ENCODE data around the gene SKOR1. TPM values are rescaled to one million over a fixed set of nuclear protein-coding genes. Genes with fewer than 3 reads are reported as not detected.
A peak's percentile ranks its signal among the peaks of the same experiment; 100 is the strongest.

SKOR1 gene
- total and polyA plus RNA-seq, 2 of the 13 experiments (the other 11 are each of a cell fraction or from before 2014, with no cell fraction given): 0.09 to 0.11 TPM

GRCh38 chr15:67828278-67828968, 3.1 kb downstream of the SKOR1 start:
- ChIA-PET POLR2A (no interaction called here), CTCF (ENCODE audit: low intra/inter-chr PET ratio, low total read pairs) (no interaction called here)
- no peaks in the 10 kb centered on the region for H3K9me3 ChIP-seq (ENCODE audit: low read length)
- H3K27ac ChIP-seq (ENCODE audit: extremely low read length, insufficient read depth, low read length): no peak overlapping the region
- no peaks in the 10 kb centered on the region for H3K36me3 ChIP-seq (replicated peaks in 1 of 2; ENCODE audit: control insufficient read depth in 1 of 2, insufficient read depth in 2 of 2, low read length in 2 of 2)
- H3K9ac ChIP-seq (ENCODE audit: insufficient read depth, low read depth, low read length): no peak overlapping the region
- H2AFZ ChIP-seq (ENCODE audit: low read length): no peak overlapping the region
- TF ChIP-seq EZH2 (conservative IDR thresholded peaks at IDR 0.05; ENCODE audit: low read depth, low read length) (peak; percentile 41; the same call in 1 of the 2 replicates), ZNF850 (CRISPR knock-in tag; conservative IDR thresholded peaks at IDR 0.05) (no peak)
- no peak overlapping the region for H3K4me2 ChIP-seq (ENCODE audit: low read depth, low read length)
- intact Hi-C loops (cut with micrococcal nuclease; ENCODE audit: unreplicated experiment): no loop called here
- FAIRE-seq: no peak
- in situ Hi-C loops (cut with HindIII; ENCODE audit: extremely low pct_ligation_motif_present, low pct_unique_long_range_greater_than_20kb): no loop called here
- H4K20me1 ChIP-seq (ENCODE audit: insufficient read depth, low read length): no peaks in the 10 kb centered on the region
- WGBS (ENCODE audit: low lambda C conversion rate): 55% methylated on average over 31 of the region's 40 CpGs
- H3K27me3 ChIP-seq (ENCODE audit: control insufficient read depth in 1 of 2, insufficient read depth in 2 of 2, low read length in 2 of 2): peaks cover 14 to 72% of the 10 kb centered on the region in 2 experiments; a peak in 4 of 5 replicates
- no peak overlapping the region for H3K4me3 ChIP-seq (replicated peaks in 1 of 3; ENCODE audit: insufficient read depth in 1 of 3, low read depth in 2 of 3, low read length in 3 of 3)
- no peaks in the 10 kb centered on the region for H3K79me2 ChIP-seq (ENCODE audit: insufficient read depth, low read length)
- ATAC-seq: no peak
- DNase-seq (ENCODE audit: low spot score): no peak
- H3K4me1 ChIP-seq (ENCODE audit: insufficient read depth, low read length): peaks cover 5% of the 10 kb centered on the region
- BruUV-seq (replicated peaks): no TSS peak

GRCh38 chr15:67828969-67829646, 3.8 kb downstream of the SKOR1 start:
- Histone ChIP-seq H3K27me3 (ENCODE audit: control insufficient read depth in 1 of 2, insufficient read depth in 2 of 2, low read length in 2 of 2) (peaks cover 12 to 71% of the 10 kb centered on the region in 2 experiments; a peak in 4 of 5 replicates), H3K79me2 (ENCODE audit: insufficient read depth, low read length) (no peaks in the 10 kb centered on the region), H3K4me3 (replicated peaks in 1 of 3; ENCODE audit: insufficient read depth in 1 of 3, low read depth in 2 of 3, low read length in 3 of 3) (no peak overlapping the region), H4K20me1 (ENCODE audit: insufficient read depth, low read length) (no peaks in the 10 kb centered on the region), H3K27ac (ENCODE audit: extremely low read length, insufficient read depth, low read length) (no peak overlapping the region), H2AFZ (ENCODE audit: low read length) (no peak overlapping the region), H3K9ac (ENCODE audit: insufficient read depth, low read depth, low read length) (no peak overlapping the region), H3K4me1 (ENCODE audit: insufficient read depth, low read length) (peaks cover 8% of the 10 kb centered on the region), H3K36me3 (replicated peaks in 1 of 2; ENCODE audit: control insufficient read depth in 1 of 2, insufficient read depth in 2 of 2, low read length in 2 of 2) (no peaks in the 10 kb centered on the region), H3K9me3 (ENCODE audit: low read length) (no peaks in the 10 kb centered on the region), H3K4me2 (ENCODE audit: low read depth, low read length) (no peak overlapping the region)
- ATAC-seq (no peak), DNase-seq (ENCODE audit: low spot score) (no peak), FAIRE-seq (no peak)
- BruUV-seq (replicated peaks): no TSS peak
- WGBS (ENCODE audit: low lambda C conversion rate): 86% methylated on average over 54 of the region's 54 CpGs
- intact Hi-C loops (cut with micrococcal nuclease; ENCODE audit: unreplicated experiment) (no loop called here), in situ Hi-C loops (cut with HindIII; ENCODE audit: extremely low pct_ligation_motif_present, low pct_unique_long_range_greater_than_20kb) (no loop called here)
- POLR2A ChIA-PET: no interaction called here
- CTCF ChIA-PET (ENCODE audit: low intra/inter-chr PET ratio, low total read pairs): no interaction called here
- TF ChIP-seq ZNF766 (CRISPR knock-in tag; IDR thresholded peaks at IDR 0.05; ENCODE audit: borderline replicate concordance): no peak

Data from HepG2 (cell line).